Endodermal cell (in vitro differentiated cells): ENCODE measurements around the gene OR1J2. TPM values are rescaled to one million over a fixed set of nuclear protein-coding genes. Genes with fewer than 3 reads are reported as not detected.

ENCODE experiments used
- DNase-seq: peaks from one replicate; pipeline ENCODE4 v3.0.0-alpha.2; 2017
- H3K27ac ChIP-seq: 2 replicates; pipeline ENCODE4 v1.5.1; 2013; ENCODE audit warnings: mild to moderate bottlenecking, low read depth, low read length, moderate library complexity
- H3K27me3 ChIP-seq: 2 replicates; pipeline ENCODE4 v1.6.1; 2013; ENCODE audit warnings: mild to moderate bottlenecking, low read length, moderate library complexity; ENCODE audit not compliant: insufficient read depth, control insufficient read depth, poor library complexity, severe bottlenecking
- H3K36me3 ChIP-seq: 2 replicates; pipeline ENCODE4 v1.7.0; 2013; ENCODE audit warnings: mild to moderate bottlenecking, low read length, moderate library complexity; ENCODE audit not compliant: control insufficient read depth, insufficient read depth
- H3K4me1 ChIP-seq: one replicate; pipeline ENCODE4 v1.7.0; 2013; ENCODE audit warnings: low read length; ENCODE audit not compliant: control insufficient read depth, insufficient read depth
- H3K4me3 ChIP-seq: 2 replicates; pipeline ENCODE4 v1.5.1; 2013; ENCODE audit warnings: mild to moderate bottlenecking, low read length, moderate library complexity
- H3K9ac ChIP-seq: 2 replicates; pipeline ENCODE4 v1.6.1; 2013; ENCODE audit warnings: mild to moderate bottlenecking, low read length, moderate library complexity; ENCODE audit not compliant: poor library complexity, severe bottlenecking; ENCODE audit errors: extremely low read depth
- H3K9me3 ChIP-seq: 2 replicates; pipeline ENCODE4 v1.6.1; 2013; ENCODE audit warnings: mild to moderate bottlenecking, low read length, moderate library complexity; ENCODE audit not compliant: control insufficient read depth
- H3K27ac Mint-ChIP-seq: 2 replicates; pipeline ENCODE4 v1.8.0; 2020; ENCODE audit warnings: mixed read lengths
- H3K27me3 Mint-ChIP-seq: 2 replicates; pipeline ENCODE4 v1.8.0; 2021; ENCODE audit warnings: mild to moderate bottlenecking, mixed read lengths; ENCODE audit not compliant: insufficient read depth
- H3K36me3 Mint-ChIP-seq: 2 replicates; pipeline ENCODE4 v1.8.0; 2020; ENCODE audit warnings: low read depth, mixed read lengths
- H3K4me1 Mint-ChIP-seq: 2 replicates; pipeline ENCODE4 v1.8.0; 2020; ENCODE audit warnings: mixed read lengths
- H3K4me3 Mint-ChIP-seq: 2 replicates; pipeline ENCODE4 v1.8.0; 2020; ENCODE audit warnings: mild to moderate bottlenecking, moderate library complexity, mixed read lengths
- H3K9me3 Mint-ChIP-seq: 2 replicates; pipeline ENCODE4 v1.8.0; 2020; ENCODE audit warnings: mild to moderate bottlenecking, mixed read lengths
- WGBS, 2 experiments: methylation state at CpG; one replicate each; pipeline versions ENCODE4 v1.1.5 to v1.1.7; 2013; ENCODE audit warnings: missing lambda C conversion rate in 2 of 2, mixed read lengths in 1 of 2; ENCODE audit not compliant: insufficient coverage in 1 of 2, insufficient read length in 1 of 2; 5-methylcytosine and 5-hydroxymethylcytosine counted together
- total RNA-seq, 2 donors: library from RNA; stranded (reverse); fragmentation: NEBNext Ultra II Directional in 1 of 2; extraction: Animal tissue kit (Norgen Biotek cat#: 25700) in 1 of 2; gene quantifications; 2 replicates in 1 of 2; 3 replicates in 1 of 2; pipeline ENCODE4 v1.2.1, GENCODE V29; 2021
- TF ChIP-seq, protein P1 (sequence below): fragments of 200-600 bp; sonication (generic); conservative IDR thresholded peaks from 2 replicates; pipeline ENCODE4 v1.5.0; 2021; ENCODE audit warnings: antibody characterized with exemption, mild to moderate bottlenecking

Gene OR1J2
- total RNA-seq, 2 donors from 2014 or later, result not detected

DNA sequence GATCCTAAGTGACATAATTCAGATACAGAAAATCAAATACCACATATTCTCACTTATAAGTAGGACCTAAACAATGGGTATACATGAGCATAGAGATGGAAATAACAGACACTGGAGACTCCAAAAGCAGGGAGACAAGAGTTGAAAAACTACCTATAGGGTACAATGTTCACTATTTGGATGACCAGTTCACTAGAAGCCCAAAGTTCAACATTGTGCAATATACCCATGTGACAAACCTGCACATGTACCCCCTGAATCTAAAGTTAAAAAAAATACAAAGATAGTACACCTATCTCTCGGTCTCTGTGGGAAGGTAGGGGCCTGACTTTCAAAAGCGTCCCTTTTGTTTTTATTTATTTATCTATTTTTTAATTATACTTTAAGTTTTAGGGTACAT lies 28.2 kb downstream of the OR1J2 start:
- Mint-ChIP-seq H3K4me1 (no peaks in the 10 kb centered on the region), H3K27ac (no peak overlapping the region), H3K4me3 (no peak overlapping the region), H3K36me3 (no peaks in the 10 kb centered on the region), H3K27me3 (peaks cover 7% of the 10 kb centered on the region), H3K9me3 (peaks cover 54% of the 10 kb centered on the region)
- Histone ChIP-seq H3K27me3 (no peaks in the 10 kb centered on the region), H3K36me3 (no peaks in the 10 kb centered on the region), H3K9ac (no peak overlapping the region), H3K4me1 (no peaks in the 10 kb centered on the region), H3K4me3 (no peak overlapping the region), H3K9me3 (peaks cover 23% of the 10 kb centered on the region), H3K27ac (no peak overlapping the region)
- TF ChIP-seq, protein P1, sequence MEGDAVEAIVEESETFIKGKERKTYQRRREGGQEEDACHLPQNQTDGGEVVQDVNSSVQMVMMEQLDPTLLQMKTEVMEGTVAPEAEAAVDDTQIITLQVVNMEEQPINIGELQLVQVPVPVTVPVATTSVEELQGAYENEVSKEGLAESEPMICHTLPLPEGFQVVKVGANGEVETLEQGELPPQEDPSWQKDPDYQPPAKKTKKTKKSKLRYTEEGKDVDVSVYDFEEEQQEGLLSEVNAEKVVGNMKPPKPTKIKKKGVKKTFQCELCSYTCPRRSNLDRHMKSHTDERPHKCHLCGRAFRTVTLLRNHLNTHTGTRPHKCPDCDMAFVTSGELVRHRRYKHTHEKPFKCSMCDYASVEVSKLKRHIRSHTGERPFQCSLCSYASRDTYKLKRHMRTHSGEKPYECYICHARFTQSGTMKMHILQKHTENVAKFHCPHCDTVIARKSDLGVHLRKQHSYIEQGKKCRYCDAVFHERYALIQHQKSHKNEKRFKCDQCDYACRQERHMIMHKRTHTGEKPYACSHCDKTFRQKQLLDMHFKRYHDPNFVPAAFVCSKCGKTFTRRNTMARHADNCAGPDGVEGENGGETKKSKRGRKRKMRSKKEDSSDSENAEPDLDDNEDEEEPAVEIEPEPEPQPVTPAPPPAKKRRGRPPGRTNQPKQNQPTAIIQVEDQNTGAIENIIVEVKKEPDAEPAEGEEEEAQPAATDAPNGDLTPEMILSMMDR, result no peak
- DNase-seq, result no peak
- 93% methylated on average over 2 of the region's 2 CpGs; no CpG with 5 or more reads in 1 of the 2 experiments for WGBS, 2 experiments

DNA sequence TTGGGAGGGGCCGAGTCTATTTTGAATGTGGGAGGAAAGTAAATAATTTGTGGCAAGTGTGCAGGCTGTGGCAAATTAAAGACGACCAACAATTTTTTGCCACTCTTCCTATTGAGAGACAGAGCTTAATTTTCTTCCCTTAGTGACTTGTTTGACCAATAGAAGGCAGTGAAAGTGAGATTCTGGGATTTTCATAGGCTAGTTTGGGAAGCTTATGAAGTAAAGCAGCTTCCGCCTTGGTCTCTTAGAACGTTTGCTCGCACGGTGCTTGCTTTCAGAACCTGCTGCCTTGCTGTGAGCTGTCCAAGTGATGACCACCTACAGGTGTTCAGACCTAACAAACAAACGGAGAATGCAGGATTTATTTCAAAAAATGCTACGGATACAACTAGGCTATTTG lies 35.6 kb downstream of the OR1J2 start:
- Mint-ChIP-seq H3K4me3 (no peak overlapping the region), H3K9me3 (peaks cover 29% of the 10 kb centered on the region), H3K27ac (no peak overlapping the region), H3K36me3 (no peaks in the 10 kb centered on the region), H3K27me3 (no peaks in the 10 kb centered on the region), H3K4me1 (no peaks in the 10 kb centered on the region)
- WGBS, 2 experiments, result 76 to 83% methylated on average over 5 to 7 of the region's 8 CpGs
- TF ChIP-seq, protein P1, result no peak
- Histone ChIP-seq H3K9me3 (peaks cover 33% of the 10 kb centered on the region), H3K4me3 (no peak overlapping the region), H3K36me3 (no peaks in the 10 kb centered on the region), H3K27me3 (no peaks in the 10 kb centered on the region), H3K27ac (no peak overlapping the region), H3K4me1 (no peaks in the 10 kb centered on the region), H3K9ac (no peak overlapping the region)
- DNase-seq, result no peak

DNA sequence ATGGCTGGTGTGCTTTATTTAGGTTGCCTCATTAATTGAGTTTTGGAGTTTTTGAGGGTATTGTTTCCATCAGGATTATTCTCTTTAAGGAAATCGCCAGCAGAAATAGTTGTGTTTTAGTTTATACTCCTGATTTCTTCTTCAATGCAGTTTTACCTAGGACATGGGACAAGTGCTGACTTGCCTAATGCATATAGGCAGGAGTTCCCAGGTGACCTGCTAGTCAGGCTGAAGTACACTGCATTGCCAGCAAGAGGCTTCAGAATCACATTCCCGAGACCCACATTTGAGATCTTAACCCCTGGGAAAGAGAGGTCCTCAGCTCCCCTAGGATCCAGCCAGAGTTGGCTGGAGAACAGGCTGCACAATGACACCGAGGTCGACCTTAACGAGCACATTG lies 40.8 kb downstream of the OR1J2 start:
- Mint-ChIP-seq H3K4me1 (no peaks in the 10 kb centered on the region), H3K27ac (no peak overlapping the region), H3K9me3 (peaks cover 27% of the 10 kb centered on the region), H3K27me3 (peaks cover 9% of the 10 kb centered on the region), H3K4me3 (no peak overlapping the region), H3K36me3 (no peaks in the 10 kb centered on the region)
- 70 to 77% methylated on average over 4 to 5 of the region's 5 CpGs for WGBS, 2 experiments
- Histone ChIP-seq H3K4me3 (no peak overlapping the region), H3K4me1 (no peaks in the 10 kb centered on the region), H3K27ac (no peak overlapping the region), H3K9ac (no peak overlapping the region), H3K9me3 (peaks cover 30% of the 10 kb centered on the region), H3K27me3 (no peaks in the 10 kb centered on the region), H3K36me3 (no peaks in the 10 kb centered on the region)
- TF ChIP-seq, protein P1, result no peak
- no peak for DNase-seq
